DLD1 (cell line): ENCODE results near the gene SULF2.

Experiments used
- in situ Hi-C: cut with HindIII; loops from 2 replicates; pipeline ENCODE4 v1.10.0; 2017; ENCODE audit warnings: low sequenced_read_pairs

SULF2 gene

GRCh38 chr20:47689731-47690130 lies 95.5 kb downstream of the SULF2 start:
- in situ Hi-C loops, result no loop called here

GRCh38 chr20:47688385-47689381 lies 96.6 kb downstream of the SULF2 start:
- in situ Hi-C loops, result no loop called here

- in situ Hi-C loops, result no loop called here
These were observed 97.9 kb downstream of the SULF2 start for GRCh38 chr20:47687095-47687987.

GRCh38 chr20:47686545-47686944 lies 98.7 kb downstream of the SULF2 start:
- in situ Hi-C loops, result no loop called here

- in situ Hi-C loops, result no loop called here
These were observed 100.8 kb downstream of the SULF2 start for GRCh38 chr20:47684306-47685080.

- in situ Hi-C loops, result no loop called here
These were observed 102.4 kb downstream of the SULF2 start for GRCh38 chr20:47682916-47683315.

GRCh38 chr20:47682028-47682783 lies 103.1 kb downstream of the SULF2 start:
- in situ Hi-C loops, result no loop called here

- in situ Hi-C loops, result no loop called here
These were observed 104.3 kb downstream of the SULF2 start for GRCh38 chr20:47680804-47681529.

GRCh38 chr20:47679462-47679861 lies 105.8 kb downstream of the SULF2 start:
- in situ Hi-C loops, result loop anchor here (10.0 kb wide), 1 partner anchor 105 kb away; the partner anchor contains the start of gene SULF2

- in situ Hi-C loops, result loop anchor here (10.0 kb wide), 1 partner anchor 106 kb away; the partner anchor contains the start of gene SULF2
These were observed 106.7 kb downstream of the SULF2 start for GRCh38 chr20:47678536-47678935.

GRCh38 chr20:47677635-47678453 lies 107.4 kb downstream of the SULF2 start:
- in situ Hi-C loops, result loop anchor here (10.0 kb wide), 1 partner anchor 107 kb away; the partner anchor contains the start of gene SULF2

- in situ Hi-C loops, result loop anchor here (10.0 kb wide), 1 partner anchor 108 kb away; the partner anchor contains the start of gene SULF2
These were observed 108.2 kb downstream of the SULF2 start for GRCh38 chr20:47676912-47677634.

GRCh38 chr20:47676219-47676721 lies 109.0 kb downstream of the SULF2 start:
- in situ Hi-C loops, result loop anchor here (10.0 kb wide), 1 partner anchor 109 kb away; the partner anchor contains the start of gene SULF2

- in situ Hi-C loops, result loop anchor here (10.0 kb wide), 1 partner anchor 109 kb away; the partner anchor contains the start of gene SULF2
These were observed 109.8 kb downstream of the SULF2 start for GRCh38 chr20:47675190-47676142.

GRCh38 chr20:47674686-47675085 lies 110.6 kb downstream of the SULF2 start:
- in situ Hi-C loops, result loop anchor here (10.0 kb wide), 1 partner anchor 110 kb away; the partner anchor contains the start of gene SULF2

GRCh38 chr20:47674145-47674544 lies 111.1 kb downstream of the SULF2 start:
- in situ Hi-C loops, result loop anchor here (10.0 kb wide), 1 partner anchor 111 kb away; the partner anchor contains the start of gene SULF2
